ENCODE results near the gene CAPZA2. TPM values are rescaled to one million over a fixed set of nuclear protein-coding genes. Genes with fewer than 3 reads are reported as not detected.

CAPZA2 gene
- polyA plus RNA-seq, 1 donor, result 180 TPM

GRCh38 chr7:116862951-116863670, 724 bp downstream of the CAPZA2 start:
- DNase-seq, result no peak

GRCh38 chr7:116863936-116864500, 1.6 kb downstream of the CAPZA2 start:
- no peak for DNase-seq

- no peak for DNase-seq
Observed at GRCh38 chr7:116871061-116871700, 8.8 kb downstream of the CAPZA2 start.

- no peak for DNase-seq
Observed at GRCh38 chr7:116872026-116872425, 9.6 kb downstream of the CAPZA2 start.

DNA sequence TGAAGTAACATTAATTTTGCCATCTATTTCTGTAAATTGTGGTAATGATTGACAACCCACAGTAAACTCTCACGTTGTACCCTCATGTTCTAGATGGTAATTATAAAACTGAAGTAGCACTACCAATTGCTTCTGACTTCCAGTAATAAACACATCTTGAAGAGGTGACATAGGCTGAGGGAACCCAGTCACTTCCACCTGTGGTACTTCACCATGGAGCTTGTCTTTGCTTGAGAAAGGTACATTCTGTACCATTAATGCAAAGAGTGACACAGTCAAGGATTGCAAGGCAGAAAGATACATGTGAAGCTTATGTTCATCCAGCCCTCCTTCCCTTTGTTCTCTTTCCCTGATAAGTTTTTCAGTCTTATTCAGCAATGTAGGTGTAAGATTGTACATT, 11.2 kb downstream of the CAPZA2 start:
- no peak for DNase-seq

DNA sequence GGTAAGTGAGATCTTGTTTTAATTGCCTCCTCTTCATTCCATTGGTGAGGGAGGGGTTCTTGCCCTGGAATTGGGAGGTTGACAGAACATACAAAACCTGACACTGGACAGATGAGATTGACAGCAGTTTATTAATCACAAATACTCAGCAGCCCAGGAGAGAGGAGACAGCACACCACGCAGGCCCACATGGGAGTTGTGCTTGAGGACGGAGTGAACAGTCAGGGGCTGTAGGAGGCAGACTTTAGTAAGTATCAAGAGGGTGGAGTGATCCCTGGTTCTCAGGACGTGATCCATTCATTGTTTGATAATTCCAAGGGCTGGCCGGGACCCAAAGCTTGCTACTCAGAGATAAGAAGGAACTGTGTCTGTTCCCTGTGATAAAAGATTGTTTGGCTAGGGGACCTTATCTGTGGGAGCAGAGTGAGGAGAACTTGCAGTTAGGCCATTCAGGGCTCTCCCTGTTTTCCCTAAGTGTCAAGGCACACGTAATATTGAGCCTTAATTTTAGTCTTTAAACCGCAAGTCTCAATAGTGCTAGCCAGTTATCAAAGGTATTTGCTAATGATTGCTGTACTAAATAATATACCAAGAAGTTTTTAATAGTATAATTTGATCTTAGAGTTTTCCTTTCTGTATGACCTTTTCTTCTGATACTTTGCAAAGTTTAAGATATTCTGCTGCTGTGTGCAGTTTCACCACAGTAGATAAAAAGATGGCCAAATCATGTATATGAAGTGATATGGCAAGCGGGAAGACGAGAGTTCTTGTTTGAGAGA, 14.5 kb downstream of the CAPZA2 start:
- DNase-seq, result no peak

DNA sequence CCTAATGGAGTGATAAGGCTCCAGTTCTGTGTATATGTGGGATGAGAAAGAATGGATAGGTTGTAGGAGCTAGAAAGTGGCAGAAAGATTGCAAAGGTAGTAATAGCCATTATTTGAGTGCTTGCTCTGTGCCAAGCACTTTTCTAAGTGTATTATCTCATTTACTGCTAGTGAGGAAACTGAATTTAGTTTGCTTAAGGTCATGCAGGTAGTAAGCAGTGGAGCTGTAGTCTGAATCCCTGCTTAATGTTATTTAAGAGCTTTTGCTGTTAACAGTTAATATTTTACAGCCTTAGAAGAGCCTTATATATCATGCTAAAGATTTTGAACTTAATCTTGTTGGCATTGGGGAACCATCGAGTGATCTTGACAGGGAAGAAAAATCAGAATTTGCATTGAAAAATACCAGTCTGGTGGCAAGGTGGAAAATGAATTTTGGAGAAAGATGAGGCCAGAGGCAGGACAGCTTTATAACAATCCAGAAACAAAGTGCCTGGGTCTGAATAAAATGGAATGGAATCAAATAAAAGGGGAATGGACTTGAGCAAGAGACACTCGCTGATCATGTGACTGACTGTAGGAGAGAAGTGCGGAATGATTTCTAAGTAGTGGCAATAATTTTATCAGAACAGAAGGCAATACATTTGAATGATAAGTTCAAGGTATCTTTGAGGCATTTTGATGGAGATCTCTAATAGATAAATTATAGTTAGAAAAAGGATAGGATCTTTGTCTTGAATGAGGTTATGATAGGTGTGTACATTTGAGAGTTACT, 15.2 kb downstream of the CAPZA2 start:
- DNase-seq, result no peak

DNA sequence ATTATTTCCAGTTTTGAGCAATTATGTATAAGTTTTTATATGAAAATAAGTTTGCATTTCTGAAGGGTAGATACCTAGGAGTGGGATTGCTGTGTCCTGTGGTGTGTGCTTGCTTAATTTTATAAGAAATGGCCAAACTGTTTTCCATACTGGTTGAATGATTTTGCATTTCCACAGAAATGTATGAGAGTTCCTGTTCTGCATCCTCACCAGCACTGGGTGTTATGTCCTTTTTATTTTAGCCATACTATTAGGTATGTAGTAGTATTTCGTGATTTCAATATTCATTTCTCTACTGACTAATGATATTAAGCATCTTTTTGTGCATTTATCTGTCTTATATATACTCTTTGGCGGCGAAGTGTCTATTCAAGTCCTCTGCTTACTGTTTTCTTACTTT, 22.3 kb downstream of the CAPZA2 start:
- DNase-seq, result no peak

DNA sequence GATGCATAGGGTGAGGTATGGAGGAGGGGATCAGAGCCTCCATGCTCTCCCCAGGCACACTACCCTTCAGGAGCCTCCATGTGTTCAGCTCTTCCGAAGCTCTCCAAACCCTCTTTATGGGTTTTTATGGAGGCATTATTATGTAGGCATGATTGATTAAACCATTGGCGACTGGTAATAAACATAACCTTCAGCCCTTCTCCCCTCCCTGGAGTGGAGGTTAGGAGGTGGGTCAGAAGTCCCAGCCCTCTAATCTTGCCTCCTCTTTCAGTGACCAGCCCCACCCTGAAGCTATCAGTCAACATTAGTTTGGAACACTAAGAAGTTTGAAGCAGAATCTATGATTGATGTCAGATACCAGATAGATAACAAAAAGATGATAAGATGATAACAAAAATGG, 23.3 kb downstream of the CAPZA2 start:
- no peak for DNase-seq

GRCh38 chr7:116886543-116887156, 24.3 kb downstream of the CAPZA2 start:
- no peak for DNase-seq

DNA sequence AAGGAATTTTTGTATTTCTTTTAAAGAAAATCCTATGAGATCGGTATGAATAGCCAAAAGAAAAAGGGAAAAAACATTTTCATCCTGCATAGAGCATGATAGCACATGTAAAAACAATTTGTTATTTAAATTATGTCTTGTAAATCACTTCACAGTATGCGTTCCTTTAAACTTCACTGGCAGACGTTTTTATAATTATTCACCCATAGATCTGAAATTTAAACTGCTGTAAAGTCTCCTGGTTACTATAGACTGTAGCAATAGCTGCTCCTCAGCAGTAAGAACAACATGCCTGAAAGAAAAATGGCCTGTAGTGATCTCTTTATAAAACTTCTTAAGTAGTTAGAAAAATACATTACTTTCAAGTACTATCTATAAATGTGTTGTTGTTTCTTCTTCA, 26.5 kb downstream of the CAPZA2 start:
- DNase-seq, result no peak

DNA sequence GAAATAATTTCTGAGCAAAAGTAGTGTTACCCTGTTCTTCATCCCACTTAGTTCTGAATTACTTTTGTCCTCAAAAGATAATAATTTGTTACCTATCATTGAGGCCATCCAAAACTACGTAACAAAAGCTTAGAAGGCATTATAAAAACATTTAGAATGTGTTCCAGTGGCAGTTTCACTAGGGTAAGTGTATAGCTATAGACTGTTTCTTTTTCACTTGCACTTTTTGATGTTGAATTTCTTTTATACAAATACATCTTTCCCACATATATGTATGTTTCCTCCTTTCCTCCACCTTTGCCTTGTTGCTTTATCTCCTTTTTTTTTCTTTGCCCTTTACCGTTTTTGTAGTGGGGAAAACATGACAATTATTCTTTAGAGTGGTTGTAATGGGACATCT, 33.5 kb downstream of the CAPZA2 start:
- DNase-seq, result no peak

DNA sequence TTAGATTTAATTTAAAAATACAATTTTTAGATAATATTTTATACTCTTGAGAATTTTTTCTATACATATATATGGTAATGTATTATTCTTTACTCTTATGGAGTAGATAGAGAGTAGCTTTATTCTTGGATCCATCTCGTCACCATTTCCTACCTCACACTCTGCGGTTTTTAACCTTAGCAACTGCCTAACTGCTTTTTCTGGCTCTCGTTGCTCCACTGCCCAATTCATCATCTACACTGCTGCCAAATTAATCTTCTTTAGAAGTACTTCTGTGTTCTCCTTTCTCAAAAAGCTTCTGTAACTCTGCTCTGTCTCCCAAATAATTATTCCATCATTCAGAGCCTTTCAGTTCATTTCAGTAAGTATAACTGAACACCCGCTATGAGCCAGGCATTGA, 35.3 kb downstream of the CAPZA2 start:
- DNase-seq, result no peak

GRCh38 chr7:116899308-116899707, 36.9 kb downstream of the CAPZA2 start:
- no peak for DNase-seq

- DNase-seq, result no peak
Observed at GRCh38 chr7:116901143-116901542, 38.8 kb downstream of the CAPZA2 start.

DNA sequence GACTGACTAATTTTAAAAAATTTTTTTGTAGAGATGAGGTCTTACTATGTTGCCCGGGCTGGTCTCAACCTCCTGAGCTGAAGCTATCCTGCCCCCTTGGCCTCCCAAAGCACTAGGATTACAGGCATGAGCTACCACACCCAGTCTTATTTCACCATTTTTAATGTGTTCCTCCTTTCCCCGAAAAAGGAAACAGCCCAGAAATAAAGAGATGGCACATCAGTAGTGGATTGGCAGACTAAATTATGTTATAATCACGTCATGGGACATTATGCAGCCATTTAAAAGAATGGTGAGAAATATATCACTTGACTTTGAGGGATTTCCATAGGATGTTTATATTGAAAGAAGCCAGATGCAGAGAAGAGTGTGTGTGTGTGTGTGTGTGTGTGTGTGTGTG, 40.5 kb downstream of the CAPZA2 start:
- no peak for DNase-seq

GRCh38 chr7:116906391-116906790, 44.0 kb downstream of the CAPZA2 start:
- DNase-seq, result no peak

DNA sequence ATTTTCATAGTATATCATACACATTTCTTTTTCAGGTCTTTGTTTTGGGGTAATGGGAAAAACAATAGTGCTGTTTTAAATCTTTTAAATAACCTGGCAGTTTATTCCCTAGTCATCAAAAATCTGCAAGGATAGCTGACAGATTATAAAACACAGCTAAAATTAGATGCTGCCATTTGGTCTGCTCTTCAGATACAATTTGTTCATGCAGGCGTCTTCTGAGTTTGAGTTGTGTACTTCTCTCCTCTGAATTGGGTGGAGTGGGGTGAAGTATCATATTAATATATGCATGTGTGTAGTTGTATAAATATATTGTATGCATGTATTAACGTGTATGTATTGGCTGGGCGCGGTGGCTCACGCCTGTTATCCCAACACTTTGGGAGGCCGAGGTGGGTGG, 48.0 kb downstream of the CAPZA2 start:
- DNase-seq, result no peak

DNA sequence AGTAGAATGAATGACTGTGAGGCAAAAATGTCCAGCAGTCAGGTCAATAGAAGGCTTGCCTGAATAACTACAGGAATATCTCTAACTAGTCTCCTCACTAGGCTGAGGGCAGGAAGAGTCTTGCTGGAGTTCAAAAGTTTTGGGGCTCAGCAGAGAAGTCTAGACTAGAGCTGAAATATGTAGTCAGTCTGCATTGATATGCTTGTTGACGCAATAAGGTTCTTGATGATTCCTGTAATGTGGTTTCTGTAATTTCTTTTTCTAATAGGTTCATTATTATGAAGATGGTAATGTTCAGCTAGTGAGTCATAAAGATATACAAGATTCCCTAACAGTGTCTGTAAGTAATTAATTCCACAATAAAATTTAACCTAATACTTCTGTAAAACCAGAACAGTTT, 49.4 kb downstream of the CAPZA2 start:
- no peak for DNase-seq

- DNase-seq, result no peak
Observed at GRCh38 chr7:116912269-116912909, 50.0 kb downstream of the CAPZA2 start.

- no peak for DNase-seq
Observed at GRCh38 chr7:116918704-116919103, 56.3 kb downstream of the CAPZA2 start.

DNA sequence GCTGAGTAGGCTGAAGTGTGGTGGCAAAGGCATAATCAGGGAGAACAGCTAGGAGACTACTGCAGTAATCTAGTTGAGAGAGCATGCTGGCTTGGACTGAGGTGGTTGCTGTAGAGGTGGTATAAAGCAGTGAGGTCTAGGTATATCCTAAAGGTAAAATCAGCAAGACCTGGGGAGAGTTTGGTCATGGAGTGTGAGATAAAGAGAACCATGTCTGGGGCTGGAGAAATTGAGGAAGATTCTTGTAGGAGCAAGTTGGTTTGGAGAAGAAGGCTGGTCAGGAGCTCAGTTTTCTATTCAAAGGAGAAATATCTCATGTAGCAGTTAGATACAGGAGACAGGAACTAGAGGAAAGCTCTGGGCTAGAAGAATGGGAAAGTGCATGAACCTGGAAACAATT, 58.0 kb downstream of the CAPZA2 start:
- no peak for DNase-seq

Data from hindlimb muscle (tissue), 1 donor.